ENCODE results near the gene INO80D.
"Not testable (repeated sequence)": the region's sequence is repeated elsewhere in the genome, so short reads cannot be mapped to it uniquely, and the experiment has no call there.

Gene INO80D

DNA sequence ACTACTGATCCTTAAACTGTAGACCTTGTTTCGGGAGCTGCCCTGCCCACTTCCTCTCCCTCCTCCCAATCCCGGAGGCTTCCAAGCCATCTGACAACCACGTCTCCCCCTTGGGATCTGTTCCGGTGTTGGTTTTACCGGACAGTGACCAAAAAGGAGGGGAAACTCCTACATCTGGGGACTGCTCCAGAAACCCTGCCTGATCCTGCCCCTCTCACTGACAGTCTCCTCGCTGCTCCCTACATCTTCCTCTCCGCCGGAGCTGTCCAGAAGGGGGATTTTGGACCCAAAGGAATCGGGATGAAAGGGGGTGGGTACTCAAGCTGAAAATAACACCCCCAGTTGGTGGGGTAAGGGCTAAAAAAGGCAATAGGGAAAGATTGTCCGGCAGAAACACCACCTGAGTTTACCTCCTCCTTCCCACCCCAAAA lies 1.5 kb downstream of the INO80D start:
- Histone ChIP-seq H3K36me3 (ENCODE audit: insufficient read depth, low read length) (no peaks in the 10 kb centered on the region), H3K27me3 (ENCODE audit: insufficient read depth, low read length) (no peaks in the 10 kb centered on the region), H3K79me2 (ENCODE audit: control insufficient read depth, insufficient read depth, low read length, unreplicated experiment) (peaks cover 64% of the 10 kb centered on the region), H3K4me3 (ENCODE audit: low read depth, low read length) (peak overlapping the region; percentile 94), H3K4me1 (ENCODE audit: control insufficient read depth, insufficient read depth, low read length, unreplicated experiment) (peaks cover 10% of the 10 kb centered on the region), H2AFZ (ENCODE audit: low read length, unreplicated experiment) (peak overlapping the region; percentile 65), H3K27ac (ENCODE audit: low read depth, low read length) (peak overlapping the region; percentile 91)

DNA sequence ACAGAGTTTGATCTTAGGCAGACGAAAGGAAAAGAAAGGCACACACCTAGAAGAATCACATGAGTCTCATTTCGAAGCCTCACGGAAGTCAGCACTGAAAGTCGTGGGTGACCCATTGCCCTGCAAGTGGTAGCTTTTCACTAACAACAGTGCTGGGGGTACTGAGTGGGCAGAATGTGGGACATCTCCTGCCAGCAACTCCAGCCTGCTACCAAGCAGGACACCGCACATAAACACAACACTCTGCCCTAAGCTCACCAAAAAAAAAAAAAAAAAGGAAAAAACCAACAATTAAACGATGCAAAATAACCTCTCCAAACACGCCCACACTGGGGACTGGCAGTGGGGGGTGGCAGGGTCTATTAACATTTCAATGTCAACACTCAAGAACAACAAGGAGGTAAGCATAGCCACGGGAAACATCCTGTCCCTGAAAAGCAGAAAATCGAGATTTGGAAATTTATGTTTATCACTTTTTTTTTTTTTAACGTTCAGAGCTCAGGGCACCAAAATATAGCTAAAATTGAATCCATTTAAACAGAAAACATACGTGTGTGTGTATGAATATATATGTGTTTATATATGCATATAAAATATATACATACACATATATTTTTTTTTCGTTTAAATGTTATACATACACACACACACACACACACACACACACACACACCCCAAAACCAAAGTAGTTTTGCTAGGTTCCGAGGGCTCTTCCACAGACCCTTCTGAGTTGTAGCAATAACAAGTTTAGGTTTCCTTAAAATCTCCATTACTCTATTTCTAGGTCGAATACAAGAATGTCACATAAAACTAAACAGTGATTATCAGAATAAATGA lies 2.2 kb downstream of the INO80D start:
- Histone ChIP-seq H3K4me1 (ENCODE audit: control insufficient read depth, insufficient read depth, low read length, unreplicated experiment) (peaks cover 10% of the 10 kb centered on the region), H2AFZ (ENCODE audit: low read length, unreplicated experiment) (peak overlapping the region; percentile 65), H3K36me3 (ENCODE audit: insufficient read depth, low read length) (no peaks in the 10 kb centered on the region), H3K27me3 (ENCODE audit: insufficient read depth, low read length) (no peaks in the 10 kb centered on the region), H3K4me3 (ENCODE audit: low read depth, low read length) (peak overlapping the region; percentile 94), H3K79me2 (ENCODE audit: control insufficient read depth, insufficient read depth, low read length, unreplicated experiment) (peaks cover 67% of the 10 kb centered on the region), H3K27ac (ENCODE audit: low read depth, low read length) (peak overlapping the region; percentile 91)

DNA sequence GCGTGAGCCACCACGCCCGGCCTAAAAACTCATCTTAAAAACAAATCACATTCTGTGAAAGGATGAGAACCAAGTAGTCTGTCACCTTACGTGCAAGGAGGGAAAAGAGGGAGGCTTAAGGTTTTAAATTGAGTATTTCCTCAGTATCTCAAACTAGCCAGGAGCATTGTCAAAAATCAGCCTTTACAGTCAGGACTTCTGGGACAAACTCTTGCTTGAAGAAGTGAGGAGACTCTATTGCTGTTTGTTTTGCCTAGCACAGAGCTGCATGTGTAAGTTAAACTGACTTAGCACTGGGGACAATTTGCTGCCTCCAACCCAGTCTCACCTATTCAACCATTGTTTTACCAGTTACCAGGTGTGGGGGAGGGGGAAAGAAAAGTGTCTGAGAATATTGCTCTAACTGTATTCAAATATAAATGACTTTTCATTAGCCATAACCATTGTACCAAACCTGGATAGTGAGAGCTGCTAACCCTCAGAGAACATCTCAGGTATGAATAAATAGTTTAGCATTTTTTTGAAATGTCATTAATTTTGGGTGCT lies 3.6 kb downstream of the INO80D start:
- H3K4me1 ChIP-seq (ENCODE audit: control insufficient read depth, insufficient read depth, low read length, unreplicated experiment) = peaks cover 10% of the 10 kb centered on the region
- H2AFZ ChIP-seq (ENCODE audit: low read length, unreplicated experiment) = no peak overlapping the region
- no peak overlapping the region for H3K27ac ChIP-seq (ENCODE audit: low read depth, low read length)
- H3K36me3 ChIP-seq (ENCODE audit: insufficient read depth, low read length) = no peaks in the 10 kb centered on the region
- H3K79me2 ChIP-seq (ENCODE audit: control insufficient read depth, insufficient read depth, low read length, unreplicated experiment) = peaks cover 68% of the 10 kb centered on the region
- H3K4me3 ChIP-seq (ENCODE audit: low read depth, low read length) = no peak overlapping the region
- H3K27me3 ChIP-seq (ENCODE audit: insufficient read depth, low read length) = no peaks in the 10 kb centered on the region

DNA sequence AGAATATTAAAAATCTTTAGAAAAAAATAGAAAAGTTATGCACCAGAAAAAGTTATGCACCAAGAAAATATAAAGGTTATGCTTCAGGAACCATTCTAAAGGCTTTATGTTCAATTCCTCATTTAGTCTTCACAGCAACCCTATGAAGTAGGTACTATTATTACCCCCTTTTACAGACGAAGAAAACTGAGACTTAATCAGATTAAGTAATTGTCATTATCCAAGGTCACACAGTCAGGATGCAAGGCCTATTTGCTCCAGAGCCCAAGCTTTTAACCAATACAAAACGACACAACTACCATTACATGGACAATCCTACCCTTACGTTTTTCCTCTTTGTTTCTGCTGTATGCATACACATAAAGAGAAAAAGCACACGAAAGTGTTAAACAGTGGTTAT lies 5.0 kb downstream of the INO80D start:
- no peak overlapping the region for H3K27ac ChIP-seq (ENCODE audit: low read depth, low read length)
- no peak overlapping the region for H2AFZ ChIP-seq (ENCODE audit: low read length, unreplicated experiment)
- no peaks in the 10 kb centered on the region for H3K36me3 ChIP-seq (ENCODE audit: insufficient read depth, low read length)
- peaks cover 10% of the 10 kb centered on the region for H3K4me1 ChIP-seq (ENCODE audit: control insufficient read depth, insufficient read depth, low read length, unreplicated experiment)
- H3K4me3 ChIP-seq (ENCODE audit: low read depth, low read length) = no peak overlapping the region
- no peaks in the 10 kb centered on the region for H3K27me3 ChIP-seq (ENCODE audit: insufficient read depth, low read length)
- peaks cover 74% of the 10 kb centered on the region for H3K79me2 ChIP-seq (ENCODE audit: control insufficient read depth, insufficient read depth, low read length, unreplicated experiment)

DNA sequence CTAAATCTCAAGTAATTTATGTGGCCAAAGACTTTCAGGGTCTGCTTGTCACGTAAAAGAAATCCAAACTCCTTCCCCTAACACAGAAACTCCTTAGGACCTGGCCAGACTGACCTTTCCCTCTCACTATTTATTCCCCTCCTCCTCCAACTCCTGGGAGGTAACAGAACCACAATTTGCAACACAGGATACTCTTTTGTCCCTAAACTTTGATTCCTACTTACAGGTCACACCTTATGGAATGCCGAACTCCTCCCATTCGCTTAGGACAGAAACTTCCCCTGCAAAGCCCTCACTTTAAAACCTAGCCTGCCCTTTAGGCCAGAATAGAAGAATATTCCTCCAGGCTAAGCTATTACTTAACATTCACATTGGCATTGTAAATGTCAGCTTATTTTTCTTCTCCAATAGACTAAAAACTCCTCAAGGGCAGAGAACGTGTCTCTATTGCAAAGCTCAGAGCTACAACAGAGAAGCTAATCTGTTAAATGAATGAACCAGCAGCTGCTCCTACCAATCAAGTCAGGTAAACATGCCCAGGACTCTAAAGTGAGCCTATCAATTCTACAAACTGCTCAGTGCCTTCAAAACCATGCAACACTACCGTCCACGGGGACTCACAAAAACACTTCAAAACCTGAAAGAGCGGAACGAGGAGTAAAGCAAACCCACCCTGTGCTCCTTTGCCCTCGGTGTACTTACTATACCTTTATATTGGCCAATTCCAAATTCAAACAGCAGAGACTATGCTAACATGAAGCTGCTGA lies 6.1 kb downstream of the INO80D start:
- H2AFZ ChIP-seq (ENCODE audit: low read length, unreplicated experiment) = no peak overlapping the region
- no peak overlapping the region for H3K4me3 ChIP-seq (ENCODE audit: low read depth, low read length)
- H3K4me1 ChIP-seq (ENCODE audit: control insufficient read depth, insufficient read depth, low read length, unreplicated experiment) = peaks cover 10% of the 10 kb centered on the region
- no peak overlapping the region for H3K27ac ChIP-seq (ENCODE audit: low read depth, low read length)
- peaks cover 77% of the 10 kb centered on the region for H3K79me2 ChIP-seq (ENCODE audit: control insufficient read depth, insufficient read depth, low read length, unreplicated experiment)
- no peaks in the 10 kb centered on the region for H3K36me3 ChIP-seq (ENCODE audit: insufficient read depth, low read length)
- no peaks in the 10 kb centered on the region for H3K27me3 ChIP-seq (ENCODE audit: insufficient read depth, low read length)

DNA sequence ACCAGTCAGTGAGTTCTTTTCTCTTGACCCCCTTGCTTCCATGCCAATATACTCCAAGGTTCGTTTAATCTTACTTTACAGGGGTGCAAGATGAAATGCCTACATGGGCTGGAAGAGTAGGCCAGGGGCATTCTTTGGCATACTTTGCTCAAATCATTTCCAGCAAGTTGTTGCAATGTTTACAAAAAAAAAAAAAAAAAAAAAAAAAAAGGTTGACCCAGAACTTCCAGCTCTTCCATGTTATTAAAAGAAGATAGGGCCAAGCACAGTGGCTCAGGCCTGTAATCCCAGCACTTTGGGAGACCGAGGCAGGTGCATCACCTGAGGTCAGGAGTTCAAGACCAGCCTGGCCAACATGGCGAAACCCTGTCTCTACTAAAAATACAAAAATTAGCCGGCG lies 8.1 kb downstream of the INO80D start:
- not testable (repeated sequence) for H3K4me3 ChIP-seq (ENCODE audit: low read depth, low read length); H3K36me3 ChIP-seq (ENCODE audit: insufficient read depth, low read length); H3K27me3 ChIP-seq (ENCODE audit: insufficient read depth, low read length); H3K27ac ChIP-seq (ENCODE audit: low read depth, low read length); H3K4me1 ChIP-seq (ENCODE audit: control insufficient read depth, insufficient read depth, low read length, unreplicated experiment); H2AFZ ChIP-seq (ENCODE audit: low read length, unreplicated experiment)
- peaks cover 66% of the 10 kb centered on the region for H3K79me2 ChIP-seq (ENCODE audit: control insufficient read depth, insufficient read depth, low read length, unreplicated experiment)

DNA sequence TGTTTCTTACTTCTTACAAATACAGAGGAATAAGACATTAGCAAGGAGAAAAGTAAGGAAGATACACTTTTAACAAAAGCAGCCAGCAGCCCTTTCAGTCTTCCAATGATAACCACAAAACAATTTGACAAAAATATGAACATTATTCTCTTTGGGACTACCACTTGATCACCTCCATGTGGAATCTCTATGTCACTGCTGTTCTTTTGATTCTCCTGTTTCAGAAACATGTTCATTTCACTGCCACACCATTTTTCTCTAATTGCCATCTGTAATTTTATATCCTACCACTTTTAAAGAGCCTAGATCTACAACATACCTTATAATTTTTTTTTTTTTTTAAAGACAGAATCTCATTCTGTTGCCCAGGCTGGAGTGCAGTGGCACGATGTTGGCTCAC lies 10.9 kb downstream of the INO80D start:
- Histone ChIP-seq H3K27ac (ENCODE audit: low read depth, low read length) (no peak overlapping the region), H3K79me2 (ENCODE audit: control insufficient read depth, insufficient read depth, low read length, unreplicated experiment) (peaks cover 59% of the 10 kb centered on the region), H3K4me3 (ENCODE audit: low read depth, low read length) (no peak overlapping the region), H3K4me1 (ENCODE audit: control insufficient read depth, insufficient read depth, low read length, unreplicated experiment) (no peaks in the 10 kb centered on the region), H3K36me3 (ENCODE audit: insufficient read depth, low read length) (no peaks in the 10 kb centered on the region), H2AFZ (ENCODE audit: low read length, unreplicated experiment) (no peak overlapping the region), H3K27me3 (ENCODE audit: insufficient read depth, low read length) (no peaks in the 10 kb centered on the region)

DNA sequence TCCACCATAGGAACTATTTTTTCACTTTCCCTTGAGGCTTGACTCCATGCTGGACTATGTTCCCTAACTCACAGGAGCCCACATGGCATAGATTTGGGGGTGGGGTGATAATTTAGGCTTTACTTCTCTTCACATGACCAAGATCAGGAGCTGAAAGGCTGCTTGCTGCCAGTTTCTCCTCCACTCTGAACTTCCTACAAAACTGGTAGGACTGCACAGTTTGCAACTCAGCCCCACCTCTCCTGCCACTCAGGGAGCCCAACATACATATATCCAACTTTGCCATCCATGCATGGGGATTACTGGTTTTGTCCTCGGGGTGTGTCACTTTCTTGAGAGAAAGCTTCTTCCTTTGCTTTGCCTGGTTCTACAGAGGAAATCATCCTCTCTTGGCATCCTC lies 14.2 kb downstream of the INO80D start:
- Histone ChIP-seq H3K4me1 (ENCODE audit: control insufficient read depth, insufficient read depth, low read length, unreplicated experiment) (no peaks in the 10 kb centered on the region), H2AFZ (ENCODE audit: low read length, unreplicated experiment) (no peak overlapping the region), H3K27me3 (ENCODE audit: insufficient read depth, low read length) (no peaks in the 10 kb centered on the region), H3K4me3 (ENCODE audit: low read depth, low read length) (no peak overlapping the region), H3K27ac (ENCODE audit: low read depth, low read length) (no peak overlapping the region), H3K79me2 (ENCODE audit: control insufficient read depth, insufficient read depth, low read length, unreplicated experiment) (peaks cover 48% of the 10 kb centered on the region), H3K36me3 (ENCODE audit: insufficient read depth, low read length) (no peaks in the 10 kb centered on the region)

DNA sequence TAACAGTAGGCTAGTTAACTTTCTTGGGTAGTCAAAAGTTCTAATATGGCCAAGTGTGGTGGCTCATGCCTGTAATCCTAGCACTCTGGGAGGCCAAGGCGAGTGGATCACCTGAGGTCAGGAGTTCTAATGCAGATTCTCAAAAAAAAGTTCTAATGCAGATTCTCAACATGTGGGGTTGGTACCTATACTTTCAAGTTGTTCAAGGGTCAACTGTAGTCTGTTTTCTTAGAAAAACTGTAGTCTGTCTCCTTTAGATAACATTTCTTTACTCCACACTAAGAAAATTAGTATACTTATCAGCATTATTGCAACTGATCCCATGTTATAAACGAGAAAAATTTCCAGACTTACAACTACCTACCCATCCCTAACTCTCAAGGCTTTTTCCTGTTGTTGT lies 16.6 kb downstream of the INO80D start:
- H3K79me2 ChIP-seq (ENCODE audit: control insufficient read depth, insufficient read depth, low read length, unreplicated experiment) = peaks cover 43% of the 10 kb centered on the region
- no peaks in the 10 kb centered on the region for H3K36me3 ChIP-seq (ENCODE audit: insufficient read depth, low read length)
- H3K27me3 ChIP-seq (ENCODE audit: insufficient read depth, low read length) = no peaks in the 10 kb centered on the region
- no peak overlapping the region for H3K27ac ChIP-seq (ENCODE audit: low read depth, low read length)
- H3K4me3 ChIP-seq (ENCODE audit: low read depth, low read length) = no peak overlapping the region
- H3K4me1 ChIP-seq (ENCODE audit: control insufficient read depth, insufficient read depth, low read length, unreplicated experiment) = no peaks in the 10 kb centered on the region
- no peak overlapping the region for H2AFZ ChIP-seq (ENCODE audit: low read length, unreplicated experiment)

DNA sequence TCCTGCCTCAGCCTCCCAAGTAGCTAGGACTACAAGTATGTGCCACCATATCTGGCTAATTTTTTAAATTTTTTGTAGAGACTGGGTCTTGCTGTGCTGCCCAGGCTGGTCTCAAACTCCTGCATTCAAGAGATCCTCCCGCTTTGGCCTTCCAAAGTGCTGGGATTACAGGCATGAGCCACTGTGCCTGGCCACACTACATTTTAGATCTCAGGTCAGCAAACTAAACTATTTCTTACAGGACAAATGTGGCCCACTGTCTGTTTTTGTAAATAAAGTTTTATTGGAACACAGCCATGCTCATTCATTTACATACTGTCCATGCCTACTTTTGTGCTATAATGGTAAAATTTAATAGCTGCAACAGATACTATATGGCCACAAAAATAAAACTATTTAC lies 17.8 kb downstream of the INO80D start:
- Histone ChIP-seq H3K36me3 (ENCODE audit: insufficient read depth, low read length) (no peaks in the 10 kb centered on the region), H3K27ac (ENCODE audit: low read depth, low read length) (no peak overlapping the region), H3K4me3 (ENCODE audit: low read depth, low read length) (no peak overlapping the region), H3K4me1 (ENCODE audit: control insufficient read depth, insufficient read depth, low read length, unreplicated experiment) (no peaks in the 10 kb centered on the region), H3K27me3 (ENCODE audit: insufficient read depth, low read length) (no peaks in the 10 kb centered on the region), H2AFZ (ENCODE audit: low read length, unreplicated experiment) (no peak overlapping the region), H3K79me2 (ENCODE audit: control insufficient read depth, insufficient read depth, low read length, unreplicated experiment) (peaks cover 43% of the 10 kb centered on the region)
